PFSK-1 (cell line): ENCODE measurements around the gene PCARE.

ENCODE experiments used
- FOXP2 ChIP-seq: optimal IDR thresholded peaks from 2 replicates; pipeline ENCODE3; 2011; ENCODE audit warnings: borderline replicate concordance, control low read depth, inconsistent platforms; ENCODE audit not compliant: insufficient read depth; ENCODE audit errors: extremely low read length, extremely low read depth
- TAF1 ChIP-seq: IDR thresholded peaks from 2 replicates; pipeline ENCODE4 v1.6.1; 2012; ENCODE audit warnings: low read length, control low read depth, borderline replicate concordance; ENCODE audit not compliant: insufficient read depth

PCARE gene

DNA sequence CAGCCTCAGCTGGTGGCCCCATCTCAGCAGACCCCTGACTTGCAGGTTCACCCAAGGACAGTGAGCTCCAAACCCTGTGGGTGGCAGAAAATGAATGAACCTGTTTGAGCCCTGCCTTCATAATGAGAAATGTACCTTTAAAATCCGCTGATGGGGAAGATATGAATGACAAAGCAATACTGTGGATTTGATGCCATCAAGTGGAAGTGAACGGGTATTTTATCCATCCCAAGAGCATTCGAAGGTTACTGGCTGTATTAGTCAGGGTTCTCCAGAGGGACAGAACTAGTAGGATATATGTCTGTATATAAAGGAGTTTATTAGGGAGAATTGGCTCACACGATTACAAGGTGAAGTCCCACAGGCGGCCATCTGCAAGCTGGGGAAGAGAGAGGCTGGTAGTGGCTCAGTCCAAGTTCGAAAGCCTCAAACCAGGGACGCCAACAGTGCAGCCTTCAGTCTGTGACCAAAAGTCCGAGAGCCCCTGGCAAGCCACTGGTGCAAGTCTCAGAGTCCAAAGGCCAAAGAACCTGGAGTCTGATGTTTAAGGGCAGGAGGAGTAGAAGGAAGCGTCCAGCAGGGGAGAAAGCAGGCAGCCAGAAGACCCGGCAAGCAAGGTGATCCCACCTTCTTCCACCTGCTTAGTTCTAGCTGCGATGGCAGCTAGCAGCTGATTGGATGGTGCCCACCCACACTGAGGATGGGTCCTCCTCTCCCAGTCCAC lies 61.1 kb downstream of the PCARE start:
- TF ChIP-seq FOXP2: no peak

DNA sequence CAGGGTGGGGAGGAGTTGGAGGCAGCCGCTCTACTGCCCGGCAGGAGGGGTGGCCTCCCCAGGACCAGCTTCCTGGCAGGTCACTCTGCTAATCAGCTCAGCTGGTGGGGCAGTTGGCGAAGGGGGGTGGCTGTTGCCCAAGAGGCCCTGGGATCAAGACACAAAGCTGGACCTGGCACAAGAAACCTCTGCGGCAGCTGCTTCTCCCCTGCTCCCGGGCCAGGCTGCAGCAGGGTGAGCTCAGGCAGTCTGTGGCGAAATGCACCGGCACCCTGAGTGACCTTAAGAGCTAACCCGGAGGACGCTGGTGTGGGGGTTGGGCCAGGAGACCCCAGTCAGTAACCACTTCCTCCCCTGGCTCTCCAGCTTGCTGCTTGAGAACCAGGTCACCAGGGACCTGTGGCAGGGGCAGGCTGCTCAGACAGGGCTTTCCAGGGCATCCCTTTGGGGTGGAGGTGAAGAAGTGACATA lies 62.1 kb downstream of the PCARE start:
- TF ChIP-seq TAF1: no peak
